PC-9 (cell line): ENCODE data around the gene CCDC141. TPM values are rescaled to one million over a fixed set of nuclear protein-coding genes. Genes with fewer than 3 reads are reported as not detected.

Experiments
- BruUV-seq: library from RNA; stranded (reverse); fragments of 400-500 nt; replicated peaks from 2 replicates; lab custom pipeline; 2021; lab: Mats Ljungman, UMichigan
- CTCF ChIA-PET: fragments of 300-600 bp; sonication (Branson Sonifier 250); formaldehyde crosslinking; loops from one replicate; lab custom pipeline; 2022; ENCODE audit warnings: antibody characterized with exemption; lab: Charles Lee
- POLR2A ChIA-PET: fragments of 300-600 bp; sonication (Branson Sonifier 250); formaldehyde crosslinking; loops from one replicate; lab custom pipeline; 2022; ENCODE audit warnings: antibody characterized with exemption; ENCODE audit not compliant: unreplicated experiment; lab: Charles Lee
- DNase-seq, 2 experiments: peaks; one replicate each; pipeline versions ENCODE4 v3.0.0 to v3.0.0-alpha.2; 2015 to 2022; ENCODE audit warnings: mixed read lengths in 1 of 2
- H2AFZ ChIP-seq: fragments of 200-600 bp; sonication (generic); 2 replicates; pipeline ENCODE4 v1.8.1; 2017; ENCODE audit warnings: antibody characterized with exemption
- H3F3A ChIP-seq: fragments of 200-600 bp; sonication (generic); 2 replicates; pipeline ENCODE4 v1.8.1; 2017; ENCODE audit warnings: antibody characterized with exemption, mild to moderate bottlenecking, low read depth; ENCODE audit not compliant: insufficient read depth
- H3K27ac ChIP-seq: fragments of 200-600 bp; sonication (generic); 2 replicates; pipeline ENCODE4 v1.6.1; 2016; ENCODE audit warnings: mixed run types
- H3K27me3 ChIP-seq: fragments of 200-600 bp; sonication (generic); 2 replicates; pipeline ENCODE4 v1.6.1; 2016; ENCODE audit warnings: low read depth, mixed run types; ENCODE audit not compliant: insufficient read depth
- H3K36me3 ChIP-seq: fragments of 200-600 bp; sonication (generic); 2 replicates; pipeline ENCODE4 v1.6.1; 2016; ENCODE audit warnings: low read depth, mixed run types
- H3K4me1 ChIP-seq: fragments of 200-600 bp; sonication (generic); replicated peaks from 2 replicates; pipeline ENCODE4 v1.6.1; 2016; ENCODE audit warnings: mixed run types; ENCODE audit not compliant: insufficient read depth
- H3K4me2 ChIP-seq: fragments of 200-600 bp; sonication (generic); 2 replicates; pipeline ENCODE4 v1.6.1; 2017; ENCODE audit warnings: mixed run types
- H3K4me3 ChIP-seq: fragments of 200-600 bp; sonication (generic); 2 replicates; pipeline ENCODE4 v1.6.1; 2016; ENCODE audit warnings: mixed run types
- H3K79me2 ChIP-seq: fragments of 200-600 bp; sonication (generic); 2 replicates; pipeline ENCODE4 v1.6.1; 2017; ENCODE audit warnings: low read depth, mixed run types
- H3K9me2 ChIP-seq: fragments of 200-600 bp; sonication (generic); 2 replicates; pipeline ENCODE4 v1.8.1; 2017; ENCODE audit warnings: mild to moderate bottlenecking; ENCODE audit not compliant: insufficient read depth
- H3K9me3 ChIP-seq: fragments of 200-600 bp; sonication (generic); 2 replicates; pipeline ENCODE4 v1.8.1; 2016; ENCODE audit warnings: low read depth; ENCODE audit not compliant: insufficient read depth
- H4K20me1 ChIP-seq: fragments of 200-600 bp; sonication (generic); 2 replicates; pipeline ENCODE4 v1.8.1; 2017; ENCODE audit not compliant: insufficient read depth
- EZH2 ChIP-seq: fragments of 200-600 bp; sonication (generic); IDR thresholded peaks from 2 replicates; pipeline ENCODE4 v1.8.0; 2017; ENCODE audit warnings: antibody characterized with exemption, low read depth
- intact Hi-C: fragments of 100-400 bp; cut with micrococcal nuclease; formaldehyde crosslinking; loops from one replicate; pipeline ENCODE4 v1.10.0; 2022; ENCODE audit not compliant: unreplicated experiment
- total RNA-seq: library from RNA; stranded (reverse); gene quantifications from 2 replicates; pipeline ENCODE4 v1.2.3, GENCODE V29; 2021
- TF ChIP-seq, protein P1 (sequence below): fragments of 200-600 bp; sonication (generic); conservative IDR thresholded peaks from 2 replicates; pipeline ENCODE4 v1.6.1; 2017; ENCODE audit warnings: mixed run types, antibody characterized with exemption, mild to moderate bottlenecking, moderate library complexity

Gene CCDC141
- total RNA-seq, 1 experiment from 2014 or later = not detected

DNA sequence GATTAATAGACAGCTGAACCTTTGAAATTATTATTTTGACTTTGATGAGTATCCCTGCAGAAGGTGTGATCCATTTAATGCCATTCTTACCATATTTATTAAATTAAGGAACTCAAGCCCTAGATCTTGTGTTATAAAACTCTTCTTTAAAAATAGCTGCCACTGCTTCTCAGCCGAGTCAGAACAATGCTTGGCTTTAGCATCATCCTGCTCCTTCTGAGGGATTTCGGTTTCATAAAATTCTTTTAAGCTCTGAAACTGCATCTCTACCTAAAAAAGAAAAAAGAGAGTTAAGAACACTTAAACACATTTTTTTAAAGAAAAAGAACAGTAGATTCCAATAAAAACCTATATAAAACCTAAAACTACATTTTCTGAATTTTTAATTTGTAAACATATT, 172.1 kb downstream of the CCDC141 start:
- Histone ChIP-seq H3K4me3 (no peak overlapping the region), H2AFZ (no peak overlapping the region), H3K9me2 (no peaks in the 10 kb centered on the region), H3F3A (no peaks in the 10 kb centered on the region), H3K4me2 (no peak overlapping the region), H4K20me1 (no peaks in the 10 kb centered on the region), H3K79me2 (no peaks in the 10 kb centered on the region), H3K27ac (no peak overlapping the region), H3K4me1 (no peaks in the 10 kb centered on the region), H3K36me3 (no peaks in the 10 kb centered on the region), H3K27me3 (no peaks in the 10 kb centered on the region), H3K9me3 (no peaks in the 10 kb centered on the region)
- no peak for DNase-seq
- BruUV-seq = no TSS peak
- POLR2A ChIA-PET = no interaction called here
- CTCF ChIA-PET = no interaction called here
- TF ChIP-seq, protein P1, sequence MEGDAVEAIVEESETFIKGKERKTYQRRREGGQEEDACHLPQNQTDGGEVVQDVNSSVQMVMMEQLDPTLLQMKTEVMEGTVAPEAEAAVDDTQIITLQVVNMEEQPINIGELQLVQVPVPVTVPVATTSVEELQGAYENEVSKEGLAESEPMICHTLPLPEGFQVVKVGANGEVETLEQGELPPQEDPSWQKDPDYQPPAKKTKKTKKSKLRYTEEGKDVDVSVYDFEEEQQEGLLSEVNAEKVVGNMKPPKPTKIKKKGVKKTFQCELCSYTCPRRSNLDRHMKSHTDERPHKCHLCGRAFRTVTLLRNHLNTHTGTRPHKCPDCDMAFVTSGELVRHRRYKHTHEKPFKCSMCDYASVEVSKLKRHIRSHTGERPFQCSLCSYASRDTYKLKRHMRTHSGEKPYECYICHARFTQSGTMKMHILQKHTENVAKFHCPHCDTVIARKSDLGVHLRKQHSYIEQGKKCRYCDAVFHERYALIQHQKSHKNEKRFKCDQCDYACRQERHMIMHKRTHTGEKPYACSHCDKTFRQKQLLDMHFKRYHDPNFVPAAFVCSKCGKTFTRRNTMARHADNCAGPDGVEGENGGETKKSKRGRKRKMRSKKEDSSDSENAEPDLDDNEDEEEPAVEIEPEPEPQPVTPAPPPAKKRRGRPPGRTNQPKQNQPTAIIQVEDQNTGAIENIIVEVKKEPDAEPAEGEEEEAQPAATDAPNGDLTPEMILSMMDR = no peak
- TF ChIP-seq EZH2 = no peak
- intact Hi-C loops = no loop called here

DNA sequence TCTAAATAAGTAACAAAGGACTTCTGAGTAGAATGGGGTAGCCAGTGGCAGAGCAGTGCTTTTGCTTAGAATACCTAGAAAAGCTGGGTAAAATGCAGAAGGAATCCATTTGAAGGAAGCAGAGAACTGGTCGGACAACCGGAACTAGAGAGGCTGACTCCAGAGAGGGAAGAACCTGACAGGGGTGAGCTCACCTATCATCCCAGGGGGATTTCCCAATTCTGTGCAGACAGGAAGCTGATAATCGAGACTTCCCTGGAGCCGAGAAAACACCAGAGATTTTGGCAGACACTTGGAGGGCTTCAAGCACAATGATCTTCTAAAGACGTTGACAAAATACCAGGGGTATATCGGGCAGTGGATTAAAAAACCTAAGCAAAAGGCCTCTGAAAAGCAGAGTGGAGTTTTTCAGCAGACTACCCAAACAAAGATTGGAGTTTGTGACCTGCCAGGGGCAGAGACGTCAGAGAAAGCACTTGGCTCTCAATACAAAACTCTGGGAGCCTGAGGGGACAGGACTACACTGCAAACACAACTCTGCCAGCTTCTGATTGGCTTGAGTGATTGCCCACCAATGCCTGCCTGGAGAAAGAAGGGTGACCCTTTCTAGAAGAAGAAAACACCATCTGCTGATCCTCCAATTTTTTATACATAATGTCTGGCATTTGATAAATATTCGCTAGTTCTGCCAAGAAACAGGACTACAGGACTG, 175.3 kb downstream of the CCDC141 start:
- no peak overlapping the region for H3K4me3 ChIP-seq
- no peaks in the 10 kb centered on the region for H3K9me2 ChIP-seq
- ChIA-PET POLR2A (no interaction called here), CTCF (no interaction called here)
- H3K79me2 ChIP-seq = no peaks in the 10 kb centered on the region
- intact Hi-C loops = no loop called here
- TF ChIP-seq, protein P1 = no peak
- no peak for TF ChIP-seq EZH2
- H2AFZ ChIP-seq = peak overlapping the region; percentile 19; the same call in 1 of the 2 replicates
- H3K9me3 ChIP-seq = peaks cover 6% of the 10 kb centered on the region; the same call in 1 of the 2 replicates
- no peaks in the 10 kb centered on the region for H3K27me3 ChIP-seq
- peaks cover 15% of the 10 kb centered on the region for H3F3A ChIP-seq
- no peak overlapping the region for H3K4me2 ChIP-seq
- H3K36me3 ChIP-seq = no peaks in the 10 kb centered on the region
- no peaks in the 10 kb centered on the region for H4K20me1 ChIP-seq
- DNase-seq = no peak
- H3K27ac ChIP-seq = no peak overlapping the region
- BruUV-seq = no TSS peak
- peaks cover 23% of the 10 kb centered on the region for H3K4me1 ChIP-seq

DNA sequence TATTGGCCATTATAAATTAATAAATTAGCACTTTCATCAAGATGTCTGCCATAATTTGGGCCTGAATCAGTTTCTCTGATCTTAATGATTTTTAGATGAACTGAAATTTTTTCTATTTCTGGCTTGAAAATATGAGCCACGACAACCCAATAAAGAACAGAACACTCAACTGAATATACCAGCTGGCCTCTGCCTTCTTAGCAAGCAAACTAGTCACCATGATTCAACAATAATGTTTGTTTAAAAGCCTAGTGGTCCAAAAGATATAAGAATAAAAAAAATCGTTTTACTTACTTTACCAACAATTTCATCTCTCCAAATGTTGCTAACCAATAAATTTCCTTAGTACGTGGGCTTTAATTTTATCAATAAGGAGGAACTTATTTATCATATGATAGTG, 176.0 kb downstream of the CCDC141 start:
- H2AFZ ChIP-seq = 0 out of 2 replicates have a peak overlapping the region, but pooled peaks have one; percentile 19
- no peaks in the 10 kb centered on the region for H3K27me3 ChIP-seq
- ChIA-PET POLR2A (no interaction called here), CTCF (no interaction called here)
- no peak for TF ChIP-seq EZH2
- TF ChIP-seq, protein P1 = no peak
- intact Hi-C loops = no loop called here
- no TSS peak for BruUV-seq
- no peak for DNase-seq
- no peak overlapping the region for H3K27ac ChIP-seq
- H3K36me3 ChIP-seq = no peaks in the 10 kb centered on the region
- H3K9me2 ChIP-seq = no peaks in the 10 kb centered on the region
- peaks cover 19% of the 10 kb centered on the region for H3F3A ChIP-seq
- H4K20me1 ChIP-seq = no peaks in the 10 kb centered on the region
- H3K4me2 ChIP-seq = no peak overlapping the region
- H3K4me1 ChIP-seq = peaks cover 30% of the 10 kb centered on the region
- peaks cover 10% of the 10 kb centered on the region; the same call in 1 of the 2 replicates for H3K9me3 ChIP-seq
- no peak overlapping the region for H3K4me3 ChIP-seq
- H3K79me2 ChIP-seq = no peaks in the 10 kb centered on the region
